HCEC 1CT (cell line): ENCODE data around the gene LRRC27.
"Not testable (repeated sequence)": the region's sequence is repeated elsewhere in the genome, so short reads cannot be mapped to it uniquely, and the experiment has no call there.

Source experiments
- DNase-seq: peaks from one replicate; pipeline ENCODE4 v3.0.0-alpha.2; 2017

LRRC27 gene

GRCh38 chr10:132301371-132302330, 30.3 kb upstream of the LRRC27 start:
- no peak for DNase-seq

GRCh38 chr10:132302421-132303310, 29.3 kb upstream of the LRRC27 start:
- no peak for DNase-seq

- no peak for DNase-seq
These were observed 28.5 kb upstream of the LRRC27 start for GRCh38 chr10:132303361-132304115.

- no peak for DNase-seq
These were observed 27.1 kb upstream of the LRRC27 start for GRCh38 chr10:132304756-132305509.

GRCh38 chr10:132305654-132306342, 26.2 kb upstream of the LRRC27 start:
- no peak for DNase-seq

- DNase-seq = no peak
These were observed 25.7 kb upstream of the LRRC27 start for GRCh38 chr10:132306343-132306685.

- DNase-seq = no peak
These were observed 24.9 kb upstream of the LRRC27 start for GRCh38 chr10:132306864-132307751.

- peak; percentile 75 for DNase-seq
These were observed 24.0 kb upstream of the LRRC27 start, which contains the start of gene STK32C for GRCh38 chr10:132307823-132308586. TSS of gene STK32C (minus strand) at chr10:132307950. CDS start at chr10:132307833, 117 bp downstream.

GRCh38 chr10:132308587-132309470, 23.2 kb upstream of the LRRC27 start:
- no peak for DNase-seq

GRCh38 chr10:132309471-132309865, 22.5 kb upstream of the LRRC27 start:
- no peak for DNase-seq

GRCh38 chr10:132309879-132310591, 22.0 kb upstream of the LRRC27 start:
- no peak for DNase-seq

- DNase-seq = no peak
These were observed 21.2 kb upstream of the LRRC27 start for GRCh38 chr10:132310701-132311337.

GRCh38 chr10:132311338-132311939, 20.6 kb upstream of the LRRC27 start:
- no peak for DNase-seq

GRCh38 chr10:132313305-132313704, 18.7 kb upstream of the LRRC27 start:
- DNase-seq = no peak

- DNase-seq = no peak
These were observed 18.1 kb upstream of the LRRC27 start for GRCh38 chr10:132313865-132314264.

GRCh38 chr10:132314336-132314735, 17.7 kb upstream of the LRRC27 start:
- no peak for DNase-seq

- not testable (repeated sequence) for DNase-seq
These were observed 17.1 kb upstream of the LRRC27 start for GRCh38 chr10:132314881-132315280.
